HepG2 (cell line): Measurements from ENCODE around the gene ZFP90. TPM values are rescaled to one million over a fixed set of nuclear protein-coding genes. Genes with fewer than 3 reads are reported as not detected.

Source experiments
- ATF7-NPFF ChIP-seq: sonication (generic); formaldehyde crosslinking; IDR thresholded peaks from 2 replicates; pipeline ENCODE4 v1.8.1; 2023; ENCODE audit warnings: mild to moderate bottlenecking, low read depth, missing genetic modification reagents, moderate library complexity
- CBX2 ChIP-seq, 2 experiments: fragments of 200-600 bp in 1 of 2; sonication (generic); formaldehyde crosslinking in 1 of 2; IDR thresholded peaks; 2 replicates each; pipeline versions ENCODE4 v1.7.0 to v1.8.1; 2018 to 2022; ENCODE audit warnings: low read depth in 2 of 2, low read length in 1 of 2, mild to moderate bottlenecking in 1 of 2, missing genetic modification reagents in 1 of 2
- EP300 ChIP-seq, 3 experiments: sonication (generic) in 1 of 3; formaldehyde crosslinking in 1 of 3; IDR thresholded peaks; 2 replicates each; pipeline versions ENCODE4 v1.5.1 to v1.6.1; 2011 to 2020; ENCODE audit warnings: low read depth in 2 of 3, low read length in 2 of 3, borderline replicate concordance in 1 of 3, improper control_type of control experiment in 1 of 3, mild to moderate bottlenecking in 1 of 3, missing genetic modification reagents in 1 of 3, moderate library complexity in 1 of 3
- HDAC2 ChIP-seq: sonication (generic); formaldehyde crosslinking; IDR thresholded peaks from 2 replicates; pipeline ENCODE4 v1.4.0; 2020; ENCODE audit warnings: missing genetic modification reagents
- HNRNPK ChIP-seq: fragments of 200-400 bp; formaldehyde crosslinking; IDR thresholded peaks from 2 replicates; pipeline ENCODE4 v1.6.1; 2018; ENCODE audit warnings: low read length, low read depth, moderate library complexity, mild to moderate bottlenecking; ENCODE audit not compliant: poor library complexity, severe bottlenecking
- HOXA9 ChIP-seq: sonication (generic); formaldehyde crosslinking; IDR thresholded peaks from 2 replicates; pipeline ENCODE4 v1.8.1; 2022; ENCODE audit warnings: missing genetic modification reagents, mild to moderate bottlenecking, moderate library complexity, borderline replicate concordance
- REL ChIP-seq: sonication (generic); formaldehyde crosslinking; conservative IDR thresholded peaks from 2 replicates; pipeline ENCODE4 v1.8.0; 2022; ENCODE audit warnings: mild to moderate bottlenecking, missing genetic modification reagents, moderate library complexity
- TBX3 ChIP-seq: fragments of 450-650 bp; IDR thresholded peaks from 2 replicates; pipeline ENCODE4 v1.6.1; 2017; ENCODE audit warnings: antibody characterized with exemption, mild to moderate bottlenecking, inconsistent platforms, borderline replicate concordance
- TCF7L2 ChIP-seq: IDR thresholded peaks from 2 replicates; pipeline ENCODE4 v1.6.1; 2011; ENCODE audit warnings: mild to moderate bottlenecking, low read depth, low read length, moderate library complexity
- THYN1 ChIP-seq: sonication (generic); formaldehyde crosslinking; IDR thresholded peaks from 2 replicates; pipeline ENCODE4 v1.8.1; 2023; ENCODE audit warnings: low read depth, mild to moderate bottlenecking, moderate library complexity, missing genetic modification reagents, borderline replicate concordance
- ZNF160 ChIP-seq: sonication (generic); formaldehyde crosslinking; IDR thresholded peaks from 2 replicates; pipeline ENCODE4 v1.8.0; 2022; ENCODE audit warnings: mild to moderate bottlenecking, inconsistent platforms, missing genetic modification reagents
- ZNF230 ChIP-seq: sonication (generic); formaldehyde crosslinking; IDR thresholded peaks from 2 replicates; pipeline ENCODE4 v1.4.0; 2020; ENCODE audit warnings: mild to moderate bottlenecking, missing genetic modification reagents
- ZNF292 ChIP-seq: sonication (generic); formaldehyde crosslinking; IDR thresholded peaks from 2 replicates; pipeline ENCODE4 v1.8.1; 2022; ENCODE audit warnings: mild to moderate bottlenecking, low read depth, missing genetic modification reagents, borderline replicate concordance
- ZNF414 ChIP-seq: sonication (generic); formaldehyde crosslinking; IDR thresholded peaks from 2 replicates; pipeline ENCODE4 v1.5.0; 2020; ENCODE audit warnings: missing genetic modification reagents
- ZNF607 ChIP-seq: sonication (generic); formaldehyde crosslinking; IDR thresholded peaks from 2 replicates; pipeline ENCODE4 v1.5.1; 2020; ENCODE audit warnings: missing genetic modification reagents, mild to moderate bottlenecking, borderline replicate concordance
- ZNF83 ChIP-seq: sonication (generic); formaldehyde crosslinking; IDR thresholded peaks from 2 replicates; pipeline ENCODE4 v1.4.0; 2020; ENCODE audit warnings: missing genetic modification reagents, mild to moderate bottlenecking, borderline replicate concordance
- polyA plus RNA-seq, 8 experiments: library from polyadenylated mRNA; depleted of rRNA in 3 of 8; stranded (reverse) in 7 of 8; unstranded in 1 of 8; fragments of >200 nt; fragmentation: Illumina TruSeq in 4 of 8; extraction: Trizol in 4 of 8; gene quantifications; 2 replicates each; pipeline versions ENCODE4 v1.2.1 to v1.2.3, GENCODE V29; 2011 to 2016; ENCODE audit warnings: low read depth in 4 of 8, missing spikeins in 1 of 8, mixed read lengths in 1 of 8; ENCODE audit not compliant: insufficient read depth in 1 of 8
- total RNA-seq, 5 experiments: library from RNA; depleted of rRNA; stranded (reverse); fragments of >200 nt; fragmentation: Illumina TruSeq; extraction: Trizol; gene quantifications; 2 replicates each; pipeline ENCODE4 v1.2.3, GENCODE V29; 2016; ENCODE audit warnings: low read depth in 1 of 5
- TF ChIP-seq, protein P1 (sequence below): IDR thresholded peaks from 2 replicates; pipeline ENCODE4 v1.6.1; 2016; ENCODE audit warnings: missing compliant biosample characterization, missing genetic modification reagents, borderline replicate concordance
- TF ChIP-seq, protein P2 (sequence below): sonication (generic); formaldehyde crosslinking; conservative IDR thresholded peaks from 2 replicates; pipeline ENCODE4 v1.8.0; 2022; ENCODE audit warnings: missing genetic modification reagents
- TF ChIP-seq, protein P3 (sequence below): sonication (generic); formaldehyde crosslinking; IDR thresholded peaks from 2 replicates; pipeline ENCODE4; 2020; ENCODE audit warnings: missing genetic modification reagents, mild to moderate bottlenecking, borderline replicate concordance

ZFP90 gene
- total and polyA plus RNA-seq, 2 of the 13 experiments (the other 11 are each of a cell fraction or from before 2014, with no cell fraction given), result 17.6 to 18.9 TPM

- TF ChIP-seq, protein P1, sequence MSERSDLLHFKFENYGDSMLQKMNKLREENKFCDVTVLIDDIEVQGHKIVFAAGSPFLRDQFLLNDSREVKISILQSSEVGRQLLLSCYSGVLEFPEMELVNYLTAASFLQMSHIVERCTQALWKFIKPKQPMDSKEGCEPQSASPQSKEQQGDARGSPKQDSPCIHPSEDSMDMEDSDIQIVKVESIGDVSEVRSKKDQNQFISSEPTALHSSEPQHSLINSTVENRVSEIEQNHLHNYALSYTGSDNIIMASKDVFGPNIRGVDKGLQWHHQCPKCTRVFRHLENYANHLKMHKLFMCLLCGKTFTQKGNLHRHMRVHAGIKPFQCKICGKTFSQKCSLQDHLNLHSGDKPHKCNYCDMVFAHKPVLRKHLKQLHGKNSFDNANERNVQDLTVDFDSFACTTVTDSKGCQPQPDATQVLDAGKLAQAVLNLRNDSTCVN (CRISPR knock-in tag), result no peak
- TF ChIP-seq ATF7-NPFF (CRISPR knock-in tag) (no peak), EP300 (IDR thresholded peaks at IDR 0.05; ENCODE audit: low read depth in 2 of 2, low read length in 2 of 2) (peak in 1 of 2 experiments; percentile 64; a peak in 2 of 4 replicates), EP300 (CRISPR knock-in tag; IDR thresholded peaks at IDR 0.05; ENCODE audit: borderline replicate concordance) (no peak), ZNF83 (CRISPR knock-in tag) (no peak), REL (CRISPR knock-in tag) (no peak), ZNF607 (CRISPR knock-in tag) (no peak), HDAC2 (CRISPR knock-in tag) (no peak; the same call in 1 of the 2 replicates), ZNF414 (CRISPR knock-in tag) (no peak), ZNF292 (peak; percentile 94), TCF7L2 (no peak), ZNF230 (CRISPR knock-in tag) (no peak), TBX3 (no peak), HNRNPK (no peak), CBX2 (IDR thresholded peaks at IDR 0.05; ENCODE audit: low read depth, low read length) (no peak), CBX2 (CRISPR knock-in tag; IDR thresholded peaks at IDR 0.05; ENCODE audit: low read depth) (no peak), THYN1 (CRISPR knock-in tag) (no peak), HOXA9 (no peak), ZNF160 (no peak)
- TF ChIP-seq, protein P2, sequence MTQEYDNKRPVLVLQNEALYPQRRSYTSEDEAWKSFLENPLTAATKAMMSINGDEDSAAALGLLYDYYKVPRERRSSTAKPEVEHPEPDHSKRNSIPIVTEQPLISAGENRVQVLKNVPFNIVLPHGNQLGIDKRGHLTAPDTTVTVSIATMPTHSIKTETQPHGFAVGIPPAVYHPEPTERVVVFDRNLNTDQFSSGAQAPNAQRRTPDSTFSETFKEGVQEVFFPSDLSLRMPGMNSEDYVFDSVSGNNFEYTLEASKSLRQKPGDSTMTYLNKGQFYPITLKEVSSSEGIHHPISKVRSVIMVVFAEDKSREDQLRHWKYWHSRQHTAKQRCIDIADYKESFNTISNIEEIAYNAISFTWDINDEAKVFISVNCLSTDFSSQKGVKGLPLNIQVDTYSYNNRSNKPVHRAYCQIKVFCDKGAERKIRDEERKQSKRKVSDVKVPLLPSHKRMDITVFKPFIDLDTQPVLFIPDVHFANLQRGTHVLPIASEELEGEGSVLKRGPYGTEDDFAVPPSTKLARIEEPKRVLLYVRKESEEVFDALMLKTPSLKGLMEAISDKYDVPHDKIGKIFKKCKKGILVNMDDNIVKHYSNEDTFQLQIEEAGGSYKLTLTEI (CRISPR knock-in tag), result no peak
- TF ChIP-seq, protein P3, sequence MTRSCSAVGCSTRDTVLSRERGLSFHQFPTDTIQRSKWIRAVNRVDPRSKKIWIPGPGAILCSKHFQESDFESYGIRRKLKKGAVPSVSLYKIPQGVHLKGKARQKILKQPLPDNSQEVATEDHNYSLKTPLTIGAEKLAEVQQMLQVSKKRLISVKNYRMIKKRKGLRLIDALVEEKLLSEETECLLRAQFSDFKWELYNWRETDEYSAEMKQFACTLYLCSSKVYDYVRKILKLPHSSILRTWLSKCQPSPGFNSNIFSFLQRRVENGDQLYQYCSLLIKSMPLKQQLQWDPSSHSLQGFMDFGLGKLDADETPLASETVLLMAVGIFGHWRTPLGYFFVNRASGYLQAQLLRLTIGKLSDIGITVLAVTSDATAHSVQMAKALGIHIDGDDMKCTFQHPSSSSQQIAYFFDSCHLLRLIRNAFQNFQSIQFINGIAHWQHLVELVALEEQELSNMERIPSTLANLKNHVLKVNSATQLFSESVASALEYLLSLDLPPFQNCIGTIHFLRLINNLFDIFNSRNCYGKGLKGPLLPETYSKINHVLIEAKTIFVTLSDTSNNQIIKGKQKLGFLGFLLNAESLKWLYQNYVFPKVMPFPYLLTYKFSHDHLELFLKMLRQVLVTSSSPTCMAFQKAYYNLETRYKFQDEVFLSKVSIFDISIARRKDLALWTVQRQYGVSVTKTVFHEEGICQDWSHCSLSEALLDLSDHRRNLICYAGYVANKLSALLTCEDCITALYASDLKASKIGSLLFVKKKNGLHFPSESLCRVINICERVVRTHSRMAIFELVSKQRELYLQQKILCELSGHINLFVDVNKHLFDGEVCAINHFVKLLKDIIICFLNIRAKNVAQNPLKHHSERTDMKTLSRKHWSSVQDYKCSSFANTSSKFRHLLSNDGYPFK (CRISPR knock-in tag), result no peak
Measured at GRCh38 chr16:68526143-68526781, 12.8 kb upstream of the ZFP90 start (continued).
